AG09309 (cell line): ENCODE measurements around the gene PSMG2.
"Not testable (repeated sequence)": the region's sequence is repeated elsewhere in the genome, so short reads cannot be mapped to it uniquely, and the experiment has no call there.

ENCODE experiments used
- DNase-seq: peaks from one replicate; pipeline ENCODE4 v3.0.0-alpha.2; 2010; ENCODE audit warnings: low read depth
- H3K4me3 ChIP-seq: 2 replicates; pipeline ENCODE4 v1.5.1; 2011; ENCODE audit warnings: mild to moderate bottlenecking, low read depth, low read length, moderate library complexity; ENCODE audit not compliant: control insufficient read depth
- CTCF ChIP-seq: IDR thresholded peaks from 2 replicates; pipeline ENCODE4 v1.5.1; 2011; ENCODE audit warnings: mild to moderate bottlenecking, low read depth, low read length, inconsistent platforms; ENCODE audit not compliant: insufficient read depth, control insufficient read depth; ENCODE audit errors: missing control alignments

The PSMG2 gene

GRCh38 chr18:12750076-12750714 lies 47.4 kb downstream of the PSMG2 start:
- TF ChIP-seq CTCF: no peak
- H3K4me3 ChIP-seq: no peak overlapping the region
- no peak for DNase-seq

- no peak for TF ChIP-seq CTCF
- H3K4me3 ChIP-seq: no peak overlapping the region
- no peak for DNase-seq
Observed at GRCh38 chr18:12750715-12751502, 48.1 kb downstream of the PSMG2 start.

GRCh38 chr18:12751503-12751884 lies 48.7 kb downstream of the PSMG2 start:
- H3K4me3 ChIP-seq: no peak overlapping the region
- TF ChIP-seq CTCF: no peak
- no peak for DNase-seq

GRCh38 chr18:12751891-12752290 lies 49.0 kb downstream of the PSMG2 start:
- no peak for DNase-seq
- no peak for TF ChIP-seq CTCF
- H3K4me3 ChIP-seq: no peak overlapping the region

GRCh38 chr18:12754511-12754910 lies 51.7 kb downstream of the PSMG2 start:
- DNase-seq: no peak
- H3K4me3 ChIP-seq: no peak overlapping the region
- TF ChIP-seq CTCF: no peak

GRCh38 chr18:12755606-12756005 lies 52.8 kb downstream of the PSMG2 start:
- H3K4me3 ChIP-seq: not testable (repeated sequence)

GRCh38 chr18:12756619-12757239 lies 53.9 kb downstream of the PSMG2 start:
- DNase-seq, H3K4me3 ChIP-seq: not testable (repeated sequence)

More at GRCh38 chr18:12755606-12756005, 52.8 kb downstream of the PSMG2 start:
- not testable (repeated sequence) for DNase-seq

- DNase-seq, H3K4me3 ChIP-seq: not testable (repeated sequence)
Observed at GRCh38 chr18:12758566-12758965, 55.7 kb downstream of the PSMG2 start.
